Measurements from ENCODE around the gene KRTAP5-2. TPM values are rescaled to one million over a fixed set of nuclear protein-coding genes. Genes with fewer than 3 reads are reported as not detected.

The KRTAP5-2 gene
- total and polyA plus RNA-seq, 9 of the 15 experiments (the other 6 are each of a cell fraction or from before 2014, with no cell fraction given): not detected

DNA sequence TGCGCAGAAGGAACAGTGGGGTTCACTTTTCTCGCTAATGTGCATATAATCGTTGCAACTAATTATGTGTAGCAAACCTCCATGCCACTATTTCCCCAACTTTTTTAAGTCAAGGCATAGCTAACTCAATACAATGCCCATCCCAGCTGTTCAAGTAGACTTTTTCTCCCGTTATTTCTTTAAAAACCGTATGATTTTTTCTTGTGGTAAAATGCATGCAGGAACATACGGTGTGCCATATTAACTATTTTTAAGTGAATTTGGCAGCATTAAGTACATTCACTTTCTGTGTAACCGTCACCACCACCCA is 23.2 kb downstream of the KRTAP5-2 start (continued):
- no peak for TF ChIP-seq LARP7 (IDR thresholded peaks at IDR 0.05)
- TF ChIP-seq BMI1 (IDR thresholded peaks at IDR 0.05; ENCODE audit: low read length): no peak
- TF ChIP-seq FOXM1 (IDR thresholded peaks at IDR 0.05; ENCODE audit: low read depth): no peak
- no peak for TF ChIP-seq FOXM1 (CRISPR knock-in tag; IDR thresholded peaks at IDR 0.05; ENCODE audit: low read depth)
- TF ChIP-seq E2F3 (CRISPR knock-in tag; IDR thresholded peaks at IDR 0.05): no peak
- TF ChIP-seq NFXL1 (CRISPR knock-in tag; IDR thresholded peaks at IDR 0.05): no peak
- TF ChIP-seq KDM2B (CRISPR knock-in tag; IDR thresholded peaks at IDR 0.05): no peak
- TF ChIP-seq, protein P1, sequence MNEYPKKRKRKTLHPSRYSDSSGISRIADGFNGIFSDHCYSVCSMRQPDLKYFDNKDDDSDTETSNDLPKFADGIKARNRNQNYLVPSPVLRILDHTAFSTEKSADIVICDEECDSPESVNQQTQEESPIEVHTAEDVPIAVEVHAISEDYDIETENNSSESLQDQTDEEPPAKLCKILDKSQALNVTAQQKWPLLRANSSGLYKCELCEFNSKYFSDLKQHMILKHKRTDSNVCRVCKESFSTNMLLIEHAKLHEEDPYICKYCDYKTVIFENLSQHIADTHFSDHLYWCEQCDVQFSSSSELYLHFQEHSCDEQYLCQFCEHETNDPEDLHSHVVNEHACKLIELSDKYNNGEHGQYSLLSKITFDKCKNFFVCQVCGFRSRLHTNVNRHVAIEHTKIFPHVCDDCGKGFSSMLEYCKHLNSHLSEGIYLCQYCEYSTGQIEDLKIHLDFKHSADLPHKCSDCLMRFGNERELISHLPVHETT (CRISPR knock-in tag; conservative IDR thresholded peaks at IDR 0.05 in 1 of 2, IDR thresholded peaks at IDR 0.05 in 1 of 2): no peak
- TF ChIP-seq CREB1 (IDR thresholded peaks at IDR 0.05): no peak
- TF ChIP-seq CREB1 (CRISPR knock-in tag; IDR thresholded peaks at IDR 0.05): no peak
- no peak for TF ChIP-seq CHD1 (IDR thresholded peaks at IDR 0.05; ENCODE audit: low read length)

All from K562 (cell line).